HUES64 (cell line): ENCODE data around the gene EYS.

Source experiments
- H3K27ac ChIP-seq: 2 replicates; pipeline ENCODE4 v1.7.0; 2013; ENCODE audit warnings: low read depth, low read length, inconsistent platforms
- H3K27me3 ChIP-seq: 2 replicates; pipeline ENCODE4 v1.6.1; 2013; ENCODE audit warnings: mild to moderate bottlenecking, low read length; ENCODE audit not compliant: insufficient read depth
- H3K36me3 ChIP-seq: 2 replicates; pipeline ENCODE4 v1.6.1; 2013; ENCODE audit warnings: mild to moderate bottlenecking, low read length; ENCODE audit not compliant: insufficient read depth
- H3K4me1 ChIP-seq: 2 replicates; pipeline ENCODE4 v1.6.1; 2013; ENCODE audit warnings: mild to moderate bottlenecking, low read length, moderate library complexity; ENCODE audit not compliant: insufficient read depth
- H3K4me3 ChIP-seq: 2 replicates; pipeline ENCODE4 v1.5.1; 2013; ENCODE audit warnings: mild to moderate bottlenecking, low read length, moderate library complexity
- H3K9ac ChIP-seq: 2 replicates; pipeline ENCODE4 v1.6.1; 2013; ENCODE audit warnings: mild to moderate bottlenecking, low read depth, low read length
- H3K9me3 ChIP-seq: 2 replicates; pipeline ENCODE4 v1.6.1; 2013; ENCODE audit warnings: low read depth, low read length; ENCODE audit not compliant: insufficient read depth
- WGBS: fragments of 150-250, 120-280 bp; methylation state at CpG from one replicate; pipeline ENCODE4 v1.1.7; 2013; ENCODE audit warnings: missing lambda C conversion rate; 5-methylcytosine and 5-hydroxymethylcytosine counted together

The EYS gene

GRCh38 chr6:64782877-64783276, 924.1 kb downstream of the EYS start:
- no peak overlapping the region for H3K4me3 ChIP-seq
- no peaks in the 10 kb centered on the region for H3K4me1 ChIP-seq
- H3K36me3 ChIP-seq: no peaks in the 10 kb centered on the region
- H3K9me3 ChIP-seq: 0 out of 2 replicates have a peak, but pooled peaks cover 7% of the 10 kb centered on the region
- H3K27ac ChIP-seq: no peak overlapping the region
- 92% methylated on average over 3 of the region's 3 CpGs for WGBS
- no peak overlapping the region for H3K9ac ChIP-seq
- no peaks in the 10 kb centered on the region for H3K27me3 ChIP-seq

- Histone ChIP-seq H3K36me3 (no peaks in the 10 kb centered on the region), H3K27ac (no peak overlapping the region), H3K9me3 (0 out of 2 replicates have a peak, but pooled peaks cover 7% of the 10 kb centered on the region), H3K4me3 (no peak overlapping the region), H3K4me1 (peaks cover 8% of the 10 kb centered on the region; the same call in 1 of the 2 replicates), H3K27me3 (no peaks in the 10 kb centered on the region), H3K9ac (no peak overlapping the region)
- 99% methylated on average over 3 of the region's 3 CpGs for WGBS
Observed at GRCh38 chr6:64777941-64778785, 928.9 kb downstream of the EYS start.

GRCh38 chr6:64776359-64776758, 930.7 kb downstream of the EYS start:
- no peaks in the 10 kb centered on the region for H3K36me3 ChIP-seq
- H3K4me1 ChIP-seq: peaks cover 8% of the 10 kb centered on the region; the same call in 1 of the 2 replicates
- 0 out of 2 replicates have a peak, but pooled peaks cover 7% of the 10 kb centered on the region for H3K9me3 ChIP-seq
- WGBS: no CpG with 5 or more reads among the region's 1 CpG
- H3K27ac ChIP-seq: no peak overlapping the region
- H3K9ac ChIP-seq: no peak overlapping the region
- no peaks in the 10 kb centered on the region for H3K27me3 ChIP-seq
- no peak overlapping the region for H3K4me3 ChIP-seq

GRCh38 chr6:64774881-64775280, 932.1 kb downstream of the EYS start:
- H3K9ac ChIP-seq: no peak overlapping the region
- H3K9me3 ChIP-seq: 0 out of 2 replicates have a peak, but pooled peaks cover 7% of the 10 kb centered on the region
- H3K27ac ChIP-seq: no peak overlapping the region
- no peak overlapping the region for H3K4me3 ChIP-seq
- no peaks in the 10 kb centered on the region for H3K36me3 ChIP-seq
- H3K4me1 ChIP-seq: peaks cover 8% of the 10 kb centered on the region; the same call in 1 of the 2 replicates
- H3K27me3 ChIP-seq: no peaks in the 10 kb centered on the region
- 84% methylated on average over 4 of the region's 4 CpGs for WGBS

GRCh38 chr6:64750910-64751309, 956.1 kb downstream of the EYS start:
- 88% methylated on average over 2 of the region's 2 CpGs for WGBS
- no peak overlapping the region for H3K4me3 ChIP-seq
- no peak overlapping the region for H3K9ac ChIP-seq
- no peaks in the 10 kb centered on the region for H3K27me3 ChIP-seq
- no peaks in the 10 kb centered on the region for H3K4me1 ChIP-seq
- H3K9me3 ChIP-seq: no peaks in the 10 kb centered on the region
- H3K36me3 ChIP-seq: no peaks in the 10 kb centered on the region
- H3K27ac ChIP-seq: no peak overlapping the region

GRCh38 chr6:64737418-64737817, 969.6 kb downstream of the EYS start:
- no peak overlapping the region for H3K4me3 ChIP-seq
- no peak overlapping the region for H3K9ac ChIP-seq
- H3K27me3 ChIP-seq: no peaks in the 10 kb centered on the region
- no peak overlapping the region for H3K27ac ChIP-seq
- no peaks in the 10 kb centered on the region for H3K4me1 ChIP-seq
- no peaks in the 10 kb centered on the region for H3K9me3 ChIP-seq
- WGBS: 96% methylated on average over 1 of the region's 1 CpG
- no peaks in the 10 kb centered on the region for H3K36me3 ChIP-seq

- Histone ChIP-seq H3K27ac (no peak overlapping the region), H3K9ac (no peak overlapping the region), H3K27me3 (no peaks in the 10 kb centered on the region), H3K9me3 (no peaks in the 10 kb centered on the region), H3K36me3 (no peaks in the 10 kb centered on the region), H3K4me3 (no peak overlapping the region), H3K4me1 (no peaks in the 10 kb centered on the region)
- 90% methylated on average over 2 of the region's 4 CpGs for WGBS
Observed at GRCh38 chr6:64736421-64736950, 970.5 kb downstream of the EYS start.

GRCh38 chr6:64733433-64733832, 973.6 kb downstream of the EYS start:
- no peaks in the 10 kb centered on the region for H3K36me3 ChIP-seq
- WGBS: 95% methylated on average over 4 of the region's 4 CpGs
- no peaks in the 10 kb centered on the region for H3K9me3 ChIP-seq
- H3K27me3 ChIP-seq: no peaks in the 10 kb centered on the region
- H3K4me1 ChIP-seq: no peaks in the 10 kb centered on the region
- no peak overlapping the region for H3K9ac ChIP-seq
- H3K4me3 ChIP-seq: no peak overlapping the region
- no peak overlapping the region for H3K27ac ChIP-seq

GRCh38 chr6:64732888-64733287, 974.1 kb downstream of the EYS start:
- H3K9ac ChIP-seq: no peak overlapping the region
- no peaks in the 10 kb centered on the region for H3K4me1 ChIP-seq
- H3K36me3 ChIP-seq: no peaks in the 10 kb centered on the region
- no peak overlapping the region for H3K4me3 ChIP-seq
- no peaks in the 10 kb centered on the region for H3K9me3 ChIP-seq
- no peaks in the 10 kb centered on the region for H3K27me3 ChIP-seq
- no peak overlapping the region for H3K27ac ChIP-seq

- H3K36me3 ChIP-seq: no peaks in the 10 kb centered on the region
- H3K9ac ChIP-seq: no peak overlapping the region
- no peaks in the 10 kb centered on the region for H3K4me1 ChIP-seq
- no peaks in the 10 kb centered on the region for H3K27me3 ChIP-seq
- no peak overlapping the region for H3K27ac ChIP-seq
- H3K4me3 ChIP-seq: no peak overlapping the region
- no peaks in the 10 kb centered on the region for H3K9me3 ChIP-seq
- WGBS: 100% methylated on average over 1 of the region's 4 CpGs
Observed at GRCh38 chr6:64729522-64729921, 977.5 kb downstream of the EYS start.

GRCh38 chr6:64727075-64727474, 980.0 kb downstream of the EYS start:
- Histone ChIP-seq H3K4me3 (no peak overlapping the region), H3K9me3 (no peaks in the 10 kb centered on the region)
- WGBS: 100% methylated on average over 3 of the region's 5 CpGs

More at GRCh38 chr6:64727075-64727474, 980.0 kb downstream of the EYS start:
- no peaks in the 10 kb centered on the region for H3K27me3 ChIP-seq
- H3K9ac ChIP-seq: no peak overlapping the region
- no peaks in the 10 kb centered on the region for H3K36me3 ChIP-seq
- no peaks in the 10 kb centered on the region for H3K4me1 ChIP-seq
- no peak overlapping the region for H3K27ac ChIP-seq
